Measurements from ENCODE around the gene SLC39A9.

The SLC39A9 gene

DNA sequence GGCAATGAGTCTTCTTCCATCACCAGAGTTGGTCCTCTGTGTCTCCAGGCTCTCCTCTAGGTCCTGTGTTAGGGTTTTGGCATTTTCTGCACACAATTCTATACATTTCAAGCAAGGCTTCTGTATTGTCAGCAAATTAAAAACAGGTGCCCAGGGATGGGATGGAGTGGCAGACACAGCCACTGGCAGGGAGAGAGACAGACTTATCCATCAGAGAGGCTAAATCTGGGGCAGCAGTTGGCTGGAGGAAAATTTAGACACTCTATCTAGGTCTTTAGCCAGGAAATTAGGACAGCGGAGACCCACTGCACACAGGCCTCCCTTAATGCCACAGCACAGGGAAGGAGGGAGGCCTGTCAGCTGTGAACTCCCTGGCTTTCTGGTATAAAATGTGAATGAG lies 106.3 kb downstream of the SLC39A9 start:
- TF ChIP-seq, protein P1, sequence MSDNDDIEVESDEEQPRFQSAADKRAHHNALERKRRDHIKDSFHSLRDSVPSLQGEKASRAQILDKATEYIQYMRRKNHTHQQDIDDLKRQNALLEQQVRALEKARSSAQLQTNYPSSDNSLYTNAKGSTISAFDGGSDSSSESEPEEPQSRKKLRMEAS (IDR thresholded peaks at IDR 0.05; ENCODE audit: low read depth, low read length): no peak
- TF ChIP-seq POLR2A (IDR thresholded peaks at IDR 0.05; ENCODE audit: extremely low read depth, insufficient read length): no peak
- TF ChIP-seq, protein P2, sequence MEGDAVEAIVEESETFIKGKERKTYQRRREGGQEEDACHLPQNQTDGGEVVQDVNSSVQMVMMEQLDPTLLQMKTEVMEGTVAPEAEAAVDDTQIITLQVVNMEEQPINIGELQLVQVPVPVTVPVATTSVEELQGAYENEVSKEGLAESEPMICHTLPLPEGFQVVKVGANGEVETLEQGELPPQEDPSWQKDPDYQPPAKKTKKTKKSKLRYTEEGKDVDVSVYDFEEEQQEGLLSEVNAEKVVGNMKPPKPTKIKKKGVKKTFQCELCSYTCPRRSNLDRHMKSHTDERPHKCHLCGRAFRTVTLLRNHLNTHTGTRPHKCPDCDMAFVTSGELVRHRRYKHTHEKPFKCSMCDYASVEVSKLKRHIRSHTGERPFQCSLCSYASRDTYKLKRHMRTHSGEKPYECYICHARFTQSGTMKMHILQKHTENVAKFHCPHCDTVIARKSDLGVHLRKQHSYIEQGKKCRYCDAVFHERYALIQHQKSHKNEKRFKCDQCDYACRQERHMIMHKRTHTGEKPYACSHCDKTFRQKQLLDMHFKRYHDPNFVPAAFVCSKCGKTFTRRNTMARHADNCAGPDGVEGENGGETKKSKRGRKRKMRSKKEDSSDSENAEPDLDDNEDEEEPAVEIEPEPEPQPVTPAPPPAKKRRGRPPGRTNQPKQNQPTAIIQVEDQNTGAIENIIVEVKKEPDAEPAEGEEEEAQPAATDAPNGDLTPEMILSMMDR (IDR thresholded peaks at IDR 0.05; ENCODE audit: low read depth, low read length): no peak
- TF ChIP-seq MYC (IDR thresholded peaks at IDR 0.05; ENCODE audit: low read depth, low read length): no peak
- no peak for DNase-seq (ENCODE audit: low read depth)
- no peak overlapping the region for H3K4me3 ChIP-seq (ENCODE audit: low read depth, low read length)

DNA sequence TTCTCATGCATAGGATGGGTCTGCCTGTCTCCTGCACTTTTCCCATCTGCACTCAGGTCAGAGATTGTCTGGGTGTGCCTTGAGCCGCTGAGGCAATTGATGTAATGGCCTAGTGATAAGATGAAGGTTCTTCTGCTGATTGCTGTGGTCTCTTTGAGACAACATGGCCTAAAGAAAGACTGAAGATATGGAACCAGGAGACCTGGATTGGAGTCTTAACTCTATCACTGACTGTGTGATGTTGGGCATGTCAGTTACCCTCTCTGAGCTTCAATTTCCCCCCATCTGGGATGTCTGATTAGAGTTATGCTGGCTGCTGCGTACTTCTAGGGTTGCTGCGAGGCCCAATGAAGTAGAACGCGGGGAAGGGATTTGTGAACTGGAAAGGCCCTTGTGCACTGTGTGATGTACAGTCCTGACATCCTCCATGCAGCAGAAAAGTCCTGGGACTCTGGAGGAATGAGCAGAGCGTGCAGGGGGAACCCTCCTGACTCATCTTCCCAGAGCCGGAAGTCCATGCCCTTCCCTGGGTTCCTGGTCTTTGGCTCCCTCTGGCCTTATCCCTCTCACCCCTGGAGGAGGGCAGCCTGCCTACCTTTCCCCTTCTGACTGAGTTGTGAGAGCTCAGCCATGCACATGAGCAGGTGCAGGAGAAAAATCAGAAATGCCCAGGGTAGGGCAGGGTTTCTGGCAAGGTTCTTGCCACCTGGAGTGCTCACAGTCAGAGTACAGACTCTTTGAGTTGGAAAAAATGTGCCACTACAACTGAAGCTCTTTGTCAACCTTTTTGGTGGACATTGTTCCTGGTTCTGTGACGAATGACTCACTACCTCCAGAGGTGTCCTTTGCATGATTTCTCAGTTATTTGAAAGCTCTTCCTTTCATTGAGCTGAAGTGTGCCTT lies 107.1 kb downstream of the SLC39A9 start:
- no peak for DNase-seq (ENCODE audit: low read depth)
- TF ChIP-seq, protein P2 (IDR thresholded peaks at IDR 0.05; ENCODE audit: low read depth, low read length): no peak
- TF ChIP-seq, protein P1 (IDR thresholded peaks at IDR 0.05; ENCODE audit: low read depth, low read length): no peak
- TF ChIP-seq POLR2A (IDR thresholded peaks at IDR 0.05; ENCODE audit: extremely low read depth, insufficient read length) (no peak), MYC (IDR thresholded peaks at IDR 0.05; ENCODE audit: low read depth, low read length) (no peak)
- H3K4me3 ChIP-seq (ENCODE audit: low read depth, low read length): no peak overlapping the region

DNA sequence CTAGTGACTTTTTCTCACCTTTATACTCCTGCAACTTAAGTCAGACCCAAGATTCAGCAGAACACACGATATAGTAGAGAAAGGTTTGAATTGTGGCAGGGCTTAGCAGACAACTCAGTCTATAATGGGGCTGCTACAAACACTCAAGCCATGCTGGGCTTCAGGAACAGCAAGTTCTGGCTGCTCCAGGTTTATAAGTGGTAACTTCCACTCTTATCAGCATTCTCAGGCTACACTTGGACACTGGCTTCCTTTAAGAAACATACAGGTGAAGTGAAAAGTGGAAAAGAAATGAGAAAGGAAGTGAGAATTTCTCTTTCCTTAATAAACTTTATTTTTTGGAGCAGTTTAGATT lies 107.7 kb downstream of the SLC39A9 start:
- H3K4me3 ChIP-seq (ENCODE audit: low read depth, low read length): no peak overlapping the region
- no peak for DNase-seq (ENCODE audit: low read depth)
- TF ChIP-seq, protein P2 (IDR thresholded peaks at IDR 0.05; ENCODE audit: low read depth, low read length): no peak
- no peak for TF ChIP-seq POLR2A (IDR thresholded peaks at IDR 0.05; ENCODE audit: extremely low read depth, insufficient read length)
- no peak for TF ChIP-seq MYC (IDR thresholded peaks at IDR 0.05; ENCODE audit: low read depth, low read length)
- TF ChIP-seq, protein P1 (IDR thresholded peaks at IDR 0.05; ENCODE audit: low read depth, low read length): no peak

Measured in NB4 (cell line).